ENCODE measurements around the gene CEP104.

The CEP104 gene

DNA sequence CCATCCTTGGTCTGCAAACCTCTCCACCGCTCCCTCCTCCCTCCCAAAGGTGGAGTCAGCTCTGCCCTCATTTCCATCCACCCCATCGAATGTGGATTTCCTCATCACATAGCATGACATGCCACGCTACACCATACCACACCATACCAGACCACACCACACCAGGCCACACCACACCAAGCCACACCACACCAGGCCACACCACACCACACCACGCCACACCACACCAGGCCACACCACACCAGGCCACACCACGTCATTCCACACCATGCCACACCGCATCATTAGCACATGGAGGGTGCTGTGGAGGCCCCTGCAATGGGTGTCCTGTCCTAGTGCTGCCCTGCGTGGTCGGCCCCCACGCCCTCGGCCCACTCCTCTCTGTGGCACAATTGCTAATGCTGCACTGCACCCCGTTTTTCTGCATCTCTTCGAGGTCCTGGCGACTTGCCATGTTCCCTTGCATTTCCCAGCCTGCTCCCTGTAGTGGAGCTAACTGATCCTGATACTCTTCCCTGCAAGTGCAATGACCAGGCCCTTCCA lies 11.5 kb upstream of the CEP104 start:
- DNase-seq (ENCODE audit: low spot score): no peak

DNA sequence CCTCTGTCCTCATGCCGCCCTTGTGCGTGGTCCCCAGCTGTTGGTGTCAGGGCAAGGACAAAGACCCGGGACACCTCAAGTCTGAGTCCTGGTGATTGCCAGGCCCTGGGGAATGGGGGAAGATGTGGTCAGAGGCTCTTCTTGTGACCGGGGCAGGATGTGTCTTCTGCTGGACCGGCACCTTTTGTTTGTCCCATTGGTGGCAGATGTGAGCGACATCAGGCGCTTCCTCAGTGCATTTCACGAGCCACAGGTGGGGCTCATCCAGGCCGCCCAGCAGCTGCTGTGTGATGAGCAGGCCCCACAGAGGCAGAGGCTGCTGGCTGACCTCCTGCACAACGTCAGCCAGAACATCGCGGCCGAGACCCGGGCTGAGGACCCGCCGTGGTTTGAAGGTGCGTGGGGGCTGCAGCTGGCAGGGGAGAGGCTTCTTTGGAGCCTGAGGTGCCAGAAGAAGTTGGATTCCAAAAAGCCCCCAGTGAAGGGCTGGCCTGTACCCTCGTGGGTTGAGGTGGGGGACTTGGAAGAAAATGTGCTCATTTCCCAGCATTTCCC lies 8.7 kb upstream of the CEP104 start:
- DNase-seq (ENCODE audit: low spot score): no peak

DNA sequence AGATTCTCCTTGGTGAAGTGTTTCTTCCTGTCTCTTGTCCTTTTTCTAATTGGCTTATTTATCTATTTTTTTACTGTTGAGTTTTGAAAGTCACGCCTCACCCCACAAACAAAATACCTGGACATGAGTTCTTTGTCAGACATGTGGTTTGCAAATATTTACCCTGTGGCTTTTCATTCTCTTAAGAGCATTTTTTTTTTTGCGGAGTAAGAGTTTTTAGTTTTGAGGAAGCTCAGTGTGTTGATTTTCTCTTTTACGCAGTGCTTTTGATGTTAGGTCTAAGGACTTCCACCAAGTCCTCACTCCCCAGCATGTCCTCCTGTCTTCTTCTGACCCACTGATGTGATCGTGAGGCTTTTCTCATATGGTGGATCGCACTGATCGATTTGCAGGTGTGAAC lies 7.9 kb upstream of the CEP104 start:
- no peak for DNase-seq (ENCODE audit: low spot score)

DNA sequence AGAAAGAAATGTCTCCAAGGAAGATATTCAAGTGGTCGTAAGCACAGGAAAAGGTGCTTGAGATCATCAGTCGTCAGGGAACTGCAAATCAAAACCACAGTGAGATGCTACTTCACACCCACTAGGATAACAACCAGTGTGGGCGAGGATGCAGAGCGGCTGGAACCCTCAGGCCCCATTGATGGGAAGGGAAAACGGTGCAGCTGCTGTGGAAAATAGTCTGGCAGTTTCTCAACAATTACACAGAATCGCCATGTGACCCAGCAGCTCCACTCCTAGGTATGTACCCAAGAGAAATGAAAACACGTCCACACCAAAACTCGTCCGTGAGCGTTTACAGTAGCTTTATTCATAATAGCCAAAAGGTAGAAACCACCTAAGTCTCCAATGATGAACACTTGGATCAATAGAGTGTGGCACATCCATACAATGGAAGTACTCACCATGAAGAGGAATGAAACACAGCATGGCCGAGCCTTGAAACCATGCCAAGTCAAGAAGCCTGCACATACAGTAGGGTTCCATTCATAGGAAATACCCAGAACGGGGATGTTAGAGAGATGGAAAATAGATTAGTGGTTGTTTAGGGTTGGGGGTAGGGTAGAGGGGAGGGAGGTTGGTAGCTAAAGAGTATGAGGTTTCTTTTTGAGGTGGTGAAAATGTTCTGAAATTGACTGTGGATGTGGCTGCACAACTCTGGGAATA lies 6.4 kb upstream of the CEP104 start:
- no peak for DNase-seq (ENCODE audit: low spot score)

DNA sequence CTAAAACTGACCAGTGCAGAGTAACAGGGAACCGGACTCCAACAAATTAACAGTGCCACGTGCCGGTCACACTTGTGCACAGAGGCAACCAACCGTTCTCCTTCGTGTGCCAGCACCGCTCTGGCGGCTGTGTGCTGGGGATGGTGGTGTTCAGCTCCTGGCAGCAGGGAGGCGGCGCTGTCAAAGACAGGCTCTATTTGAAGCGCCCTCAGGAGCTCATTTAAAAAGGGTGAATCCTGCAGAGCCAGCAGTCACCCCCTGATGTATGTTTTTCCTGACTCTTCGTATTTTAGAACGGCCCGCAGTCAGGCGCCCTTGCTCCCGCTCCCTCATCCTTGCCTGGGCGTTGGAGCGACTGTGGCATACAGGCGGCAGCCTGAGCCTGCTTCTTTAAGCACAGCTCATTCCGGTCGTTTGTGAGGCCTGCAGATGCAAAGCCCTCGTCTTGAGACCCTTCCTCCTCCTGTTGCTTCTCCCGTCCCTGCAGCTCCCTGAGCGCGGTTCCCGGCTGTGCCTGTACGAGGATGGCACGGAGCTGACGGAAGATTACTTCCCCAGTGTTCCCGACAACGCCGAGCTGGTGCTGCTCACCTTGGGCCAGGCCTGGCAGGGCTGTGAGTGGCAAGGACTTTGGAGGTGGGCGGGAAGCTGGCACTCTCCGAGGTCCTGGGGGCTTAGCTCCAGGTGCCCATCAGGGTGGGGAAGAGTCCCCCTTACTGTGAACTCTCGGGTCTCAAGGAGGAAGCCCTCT lies 1.4 kb upstream of the CEP104 start:
- DNase-seq (ENCODE audit: low spot score): peak; percentile 33

DNA sequence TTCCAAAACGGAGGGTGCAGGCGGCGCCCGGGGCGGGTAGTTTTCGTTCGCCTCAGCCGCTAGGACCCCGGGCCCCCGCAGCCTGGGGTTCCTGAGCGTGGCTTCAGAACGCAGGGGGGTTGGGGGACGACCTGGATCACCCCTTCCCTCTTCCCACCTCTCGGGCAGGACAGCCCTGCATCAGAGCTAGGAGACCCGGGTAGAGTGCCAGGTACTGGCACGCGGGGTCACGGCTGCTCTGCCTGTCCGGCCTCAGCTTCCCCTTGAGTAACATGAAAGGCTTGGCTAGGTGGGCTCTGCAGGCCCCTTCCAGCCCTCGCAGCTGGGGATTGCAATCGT lies 749 bp upstream of the CEP104 start:
- peak; percentile 30 for DNase-seq (ENCODE audit: low spot score)

DNA sequence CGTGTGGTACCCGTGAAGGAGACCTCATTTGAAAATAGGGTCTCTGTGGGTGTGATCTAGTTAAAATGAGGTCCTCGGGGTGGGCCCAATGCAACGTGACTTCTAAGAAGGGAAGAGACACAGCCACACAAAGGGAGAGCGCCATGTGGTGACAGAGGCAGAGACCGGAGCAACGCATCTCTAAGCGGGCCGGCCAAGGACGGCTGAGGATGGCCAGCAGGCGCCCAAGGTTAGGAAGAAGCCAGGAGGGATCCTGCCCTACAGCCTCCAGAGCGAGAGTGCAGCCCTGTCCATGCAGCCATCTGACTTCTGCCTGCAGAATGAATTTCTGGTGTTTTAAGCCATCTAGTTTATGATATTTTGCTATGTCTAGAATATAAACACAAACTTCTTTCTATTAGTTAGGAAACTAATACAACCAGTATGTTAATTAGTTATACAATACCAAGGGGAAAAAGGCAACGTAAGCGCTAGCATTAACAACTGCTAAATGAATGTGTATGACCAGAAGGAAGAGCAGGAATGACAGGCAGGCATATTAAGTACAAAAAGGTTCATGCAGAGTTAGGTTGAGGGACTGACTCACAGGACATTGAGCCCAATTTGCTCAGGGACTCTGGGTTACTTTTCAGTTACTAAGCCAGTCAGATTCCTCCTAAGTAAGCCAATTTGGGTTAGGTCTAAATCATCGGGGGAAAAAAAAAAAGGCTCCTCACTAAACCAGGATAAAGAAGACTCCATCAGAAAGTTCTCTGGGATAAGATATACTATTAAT lies 4.1 kb downstream of the CEP104 start:
- DNase-seq (ENCODE audit: low spot score): no peak

DNA sequence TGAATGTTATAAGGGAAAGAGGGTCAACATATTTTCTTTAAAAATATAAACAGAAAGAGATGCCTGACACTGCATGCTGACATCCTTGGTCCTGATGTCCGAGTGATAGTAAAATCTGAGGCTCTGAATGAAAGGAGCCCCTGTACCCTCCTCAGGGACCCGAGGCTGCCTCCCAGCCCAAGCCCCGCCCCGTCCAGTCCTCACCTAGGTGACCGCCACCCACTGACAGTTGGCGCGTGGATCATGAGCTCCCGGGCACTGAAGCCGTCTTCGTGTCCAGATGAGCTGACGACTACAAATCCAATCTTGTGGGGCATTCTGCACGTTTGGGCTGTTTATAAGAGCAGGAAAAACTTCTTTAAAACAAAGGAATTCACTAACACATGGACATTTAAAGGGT lies 4.9 kb downstream of the CEP104 start:
- no peak for DNase-seq (ENCODE audit: low spot score)

DNA sequence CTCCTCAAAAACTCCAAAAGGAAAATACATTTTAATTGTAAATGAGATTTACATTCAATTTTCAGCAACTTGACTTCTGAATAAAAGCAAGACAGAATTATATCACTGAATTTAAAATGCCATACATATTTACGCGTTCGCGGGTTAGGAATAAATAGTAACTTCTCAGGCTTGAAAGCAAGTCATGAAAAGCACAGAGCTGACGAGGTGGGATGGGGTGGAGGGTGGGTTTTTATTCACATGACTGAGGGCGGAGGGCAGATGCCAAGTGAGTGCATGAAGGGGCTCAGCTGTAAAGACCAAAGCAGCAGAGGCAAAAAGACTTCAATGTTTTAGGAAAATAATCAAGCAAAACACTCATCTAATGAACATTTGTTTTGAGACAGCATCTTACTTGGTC lies 5.7 kb downstream of the CEP104 start:
- no peak for DNase-seq (ENCODE audit: low spot score)

DNA sequence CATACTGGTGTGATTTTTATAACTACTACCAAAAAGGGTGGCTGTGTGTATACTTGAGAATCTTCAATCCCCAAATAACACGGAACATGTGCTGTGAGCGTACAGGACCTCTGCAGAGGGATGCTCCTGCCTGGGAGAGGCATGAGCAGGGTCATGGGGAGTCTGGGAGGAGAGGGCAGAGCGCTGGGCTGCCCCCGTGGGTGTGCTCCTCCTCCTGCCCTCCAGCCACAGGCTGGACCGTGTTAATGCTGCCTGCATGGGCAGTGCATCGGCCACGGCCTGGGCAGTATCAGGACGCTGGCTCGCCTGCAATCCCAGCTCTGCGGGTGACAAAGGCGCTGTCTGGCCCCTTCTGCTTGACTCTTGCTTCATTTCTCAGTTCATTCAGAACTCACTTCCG lies 6.2 kb downstream of the CEP104 start:
- no peak for DNase-seq (ENCODE audit: low spot score)

DNA sequence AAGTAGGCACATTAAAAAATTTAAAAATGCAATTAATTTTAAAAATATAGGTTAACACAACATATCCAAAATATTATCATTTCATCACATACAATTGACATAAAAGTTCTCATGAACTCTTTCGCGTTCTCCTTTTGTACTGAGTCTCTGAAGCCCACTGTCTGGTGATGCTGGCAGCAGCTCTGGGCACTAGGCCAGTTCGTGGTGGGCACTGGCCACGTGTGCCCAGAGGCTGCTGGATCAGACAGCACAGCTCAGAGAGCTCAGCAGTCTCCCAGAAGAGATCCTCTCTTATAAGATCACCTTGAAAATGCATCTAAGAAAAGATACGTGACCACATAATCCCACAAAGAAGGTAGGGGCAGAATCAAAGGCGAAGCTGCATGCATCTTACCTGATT lies 9.9 kb downstream of the CEP104 start:
- DNase-seq (ENCODE audit: low spot score): no peak

DNA sequence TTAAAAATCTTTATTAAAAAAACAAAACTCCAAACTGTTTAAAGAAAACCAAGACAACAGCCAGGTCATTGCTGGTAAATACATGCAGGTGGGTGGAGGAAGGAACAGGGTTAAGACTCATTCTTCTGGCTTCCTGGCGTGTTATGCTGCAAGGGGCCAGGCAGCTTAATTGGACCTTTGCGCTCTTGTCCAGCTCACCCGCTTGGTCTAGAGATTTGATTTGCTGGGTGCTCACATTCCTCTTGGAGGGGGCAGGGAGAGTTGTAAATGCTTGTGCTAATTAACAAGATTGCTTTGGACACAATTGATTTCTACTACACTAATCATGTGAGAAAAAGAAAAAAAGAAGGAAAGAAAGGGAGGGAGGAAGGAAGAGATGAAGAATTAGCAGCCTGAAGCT lies 10.5 kb downstream of the CEP104 start:
- DNase-seq (ENCODE audit: low spot score): no peak

DNA sequence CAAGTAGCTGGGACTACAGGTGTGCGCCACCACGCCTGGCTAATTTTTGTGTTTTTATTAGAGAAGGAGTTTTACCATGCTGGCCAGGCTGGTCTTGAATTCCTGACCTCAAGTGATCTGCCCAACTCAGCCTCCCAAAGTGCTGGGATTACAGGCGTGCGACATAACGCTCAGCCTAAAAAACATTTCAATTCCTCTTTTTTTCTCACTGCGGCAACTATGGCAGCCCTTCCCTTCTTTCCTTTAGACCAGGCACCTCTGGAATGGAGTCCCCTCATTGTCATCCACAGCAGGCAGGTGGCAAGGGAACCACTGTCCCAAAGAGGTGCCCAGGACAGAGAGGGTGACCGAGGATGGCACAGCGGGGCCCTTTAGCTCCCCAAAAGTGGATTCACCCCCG lies 14.1 kb downstream of the CEP104 start:
- no peak for DNase-seq (ENCODE audit: low spot score)

DNA sequence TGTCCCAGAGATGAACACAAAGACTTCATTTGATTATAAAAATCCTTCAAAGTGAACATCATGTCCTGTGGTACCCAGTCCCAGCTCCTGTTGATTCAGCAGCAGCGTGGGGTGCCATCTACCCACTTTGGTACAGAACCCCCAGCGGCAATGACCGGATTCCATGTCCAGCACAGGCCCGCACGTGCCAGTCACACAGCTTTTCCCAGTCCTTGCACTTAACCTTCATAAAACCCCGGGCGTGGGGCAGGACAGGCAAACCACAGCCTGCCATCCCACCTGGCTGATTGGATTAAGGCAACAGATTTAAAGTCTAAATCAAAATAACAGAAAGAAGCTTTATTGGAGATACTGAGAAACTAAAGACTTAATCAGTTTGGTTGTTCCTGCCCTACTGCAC lies 15.5 kb downstream of the CEP104 start:
- no peak for DNase-seq (ENCODE audit: low spot score)

DNA sequence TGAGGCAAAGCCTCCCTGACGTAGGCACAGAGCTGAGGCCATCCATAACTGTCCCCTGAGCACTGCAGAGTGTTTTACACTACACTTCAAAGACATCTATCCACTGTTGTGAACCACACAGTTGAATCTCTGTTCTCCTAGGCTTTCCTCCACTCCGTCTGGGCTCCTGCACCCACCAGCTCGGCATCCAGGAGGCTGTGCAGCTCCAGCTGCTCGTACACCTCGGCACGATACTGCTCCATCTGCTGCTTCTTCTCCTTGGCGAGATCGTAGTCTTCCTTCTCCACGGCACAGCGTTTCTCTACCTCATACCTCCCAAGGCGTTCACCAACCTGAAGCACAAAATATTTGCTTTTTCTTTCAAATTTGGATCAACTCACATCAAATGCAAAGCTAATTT lies 18.2 kb downstream of the CEP104 start:
- DNase-seq (ENCODE audit: low spot score): no peak

DNA sequence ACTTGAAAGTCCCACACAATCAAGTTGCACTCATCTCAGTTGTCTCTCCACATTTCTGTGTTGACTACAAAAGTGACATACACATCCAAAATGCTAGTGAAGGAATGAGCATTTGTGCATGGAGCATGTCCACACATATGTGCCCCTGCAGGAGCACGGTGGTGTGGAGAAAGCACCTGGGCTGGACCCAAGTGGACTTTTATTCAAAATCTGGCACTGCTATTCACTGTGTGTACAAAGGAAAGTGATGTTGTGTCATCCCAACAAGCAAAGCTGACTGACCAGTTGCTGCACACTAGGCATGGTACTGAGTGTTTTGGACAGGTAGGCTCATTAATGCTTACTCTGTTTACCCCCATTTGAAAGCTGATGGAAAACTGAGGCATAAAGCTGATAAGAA lies 19.3 kb downstream of the CEP104 start:
- DNase-seq (ENCODE audit: low spot score): no peak

DNA sequence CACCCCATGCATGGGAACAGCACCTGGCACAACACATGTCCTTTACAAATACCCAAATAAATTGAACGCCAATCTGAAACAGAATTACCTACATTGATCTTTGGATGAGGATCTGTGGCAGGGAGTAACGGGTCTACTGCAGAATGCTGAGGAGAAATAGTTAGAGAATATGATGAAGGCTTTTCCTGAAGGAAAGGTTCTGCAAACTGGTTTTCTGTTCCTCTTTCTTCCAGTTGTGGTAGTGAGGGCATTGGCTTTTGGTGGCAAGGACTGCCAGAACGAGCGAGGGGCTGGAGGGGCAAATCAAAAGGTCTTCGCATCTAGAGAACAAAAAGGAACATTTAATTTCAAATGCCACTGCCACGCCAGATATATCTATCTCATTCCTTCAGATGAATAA lies 19.8 kb downstream of the CEP104 start:
- DNase-seq (ENCODE audit: low spot score): no peak

DNA sequence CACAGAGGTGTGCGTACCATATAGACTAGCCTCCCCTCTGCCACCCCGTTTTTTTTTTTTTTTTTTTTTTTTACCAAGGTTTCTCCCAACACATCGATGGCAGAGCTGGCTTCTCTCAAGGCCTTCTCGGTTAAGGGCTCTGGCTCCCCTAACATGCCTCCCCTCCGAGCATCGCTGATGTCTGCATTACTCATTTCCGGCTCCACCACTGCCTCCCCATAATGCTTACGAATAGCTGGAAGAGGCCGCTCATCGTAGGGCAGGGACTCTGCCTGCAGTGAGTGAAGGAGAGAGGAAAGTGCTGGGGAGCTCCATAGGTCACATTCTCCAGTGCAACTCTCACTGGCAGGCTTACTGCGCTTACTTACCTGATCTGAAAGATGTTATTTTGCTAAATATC lies 20.6 kb downstream of the CEP104 start:
- no peak for DNase-seq (ENCODE audit: low spot score)

DNA sequence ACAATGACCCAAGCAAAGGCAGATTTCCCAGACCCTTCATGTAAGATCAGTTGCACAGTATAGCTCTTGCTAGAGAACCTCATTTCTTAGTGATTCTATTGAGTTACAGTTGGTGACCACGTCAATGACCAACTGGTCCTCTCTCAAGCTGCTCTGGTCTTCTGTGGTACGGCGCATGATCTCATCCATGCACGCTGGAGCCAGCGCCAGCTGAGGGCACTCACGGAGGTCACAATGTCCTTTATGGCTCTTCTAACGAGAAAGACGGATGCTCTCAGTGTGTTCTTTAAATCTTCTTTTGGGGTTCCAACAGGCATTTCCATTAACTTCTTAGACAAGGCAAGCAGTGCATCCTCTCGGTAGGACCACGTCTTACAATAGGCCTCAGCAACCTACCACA lies 22.3 kb downstream of the CEP104 start:
- no peak for DNase-seq (ENCODE audit: low spot score)

DNA sequence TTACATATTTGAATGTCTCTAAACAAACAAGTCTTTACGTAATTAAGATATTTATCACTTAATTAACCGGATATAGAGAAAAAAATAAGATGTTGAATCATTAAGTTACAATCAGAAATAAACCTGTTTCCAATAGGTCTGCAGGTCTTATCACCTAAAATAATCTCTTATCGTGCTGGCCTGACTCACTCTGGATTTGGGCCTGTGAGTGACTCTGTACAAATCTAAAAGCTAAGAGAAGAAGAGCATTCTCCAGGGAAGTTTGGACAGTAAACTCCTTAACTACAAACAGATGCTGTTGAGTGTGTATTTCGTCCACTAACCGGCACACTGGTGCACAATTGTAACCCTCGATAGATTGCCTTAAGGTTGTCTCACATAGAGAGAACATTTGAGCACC lies 25.3 kb downstream of the CEP104 start:
- DNase-seq (ENCODE audit: low spot score): no peak

DNA sequence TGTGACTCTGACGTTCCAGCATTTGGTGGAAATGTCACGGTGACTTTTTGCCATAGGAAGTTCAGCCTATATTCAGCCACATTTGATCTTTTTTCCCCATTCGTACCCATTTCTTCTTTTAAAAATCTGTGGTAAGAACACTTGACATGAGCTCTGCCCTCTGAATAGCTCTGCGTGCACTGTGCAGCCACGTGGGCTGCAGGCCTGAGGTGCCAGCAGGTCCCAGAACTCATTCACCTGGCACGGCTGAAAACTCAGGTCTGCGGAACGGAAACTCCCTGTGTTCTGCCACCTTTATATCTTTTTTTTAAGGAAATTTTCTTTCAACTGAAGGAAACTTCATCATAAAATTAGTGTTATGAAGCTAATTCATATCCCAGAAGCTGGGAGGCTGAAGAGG lies 28.6 kb downstream of the CEP104 start:
- DNase-seq (ENCODE audit: low spot score): no peak

DNA sequence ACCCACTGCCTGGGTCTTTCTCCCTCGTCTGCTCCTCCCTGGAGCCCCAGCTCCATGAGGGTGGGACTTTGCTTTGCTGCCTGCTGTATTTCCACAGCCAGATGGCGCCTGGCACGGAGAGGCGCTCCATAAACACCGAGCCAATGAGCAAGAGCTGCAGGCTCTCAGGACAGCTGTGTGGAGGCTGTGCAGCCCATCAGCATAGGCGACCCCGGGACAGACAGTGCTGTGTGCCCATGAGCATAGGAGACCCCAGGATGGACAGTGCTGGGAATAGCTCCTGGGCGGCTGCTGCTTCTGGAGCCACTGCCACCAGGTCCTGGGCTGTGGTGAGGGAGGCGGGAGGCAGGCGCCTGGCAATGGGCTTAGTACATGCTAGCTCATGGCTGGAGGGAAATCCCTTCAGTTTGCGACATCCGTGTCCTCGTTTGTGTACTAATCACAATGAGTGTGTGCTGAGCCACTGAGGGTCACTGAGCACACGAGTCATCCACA lies 29.2 kb downstream of the CEP104 start:
- DNase-seq (ENCODE audit: low spot score): no peak

DNA sequence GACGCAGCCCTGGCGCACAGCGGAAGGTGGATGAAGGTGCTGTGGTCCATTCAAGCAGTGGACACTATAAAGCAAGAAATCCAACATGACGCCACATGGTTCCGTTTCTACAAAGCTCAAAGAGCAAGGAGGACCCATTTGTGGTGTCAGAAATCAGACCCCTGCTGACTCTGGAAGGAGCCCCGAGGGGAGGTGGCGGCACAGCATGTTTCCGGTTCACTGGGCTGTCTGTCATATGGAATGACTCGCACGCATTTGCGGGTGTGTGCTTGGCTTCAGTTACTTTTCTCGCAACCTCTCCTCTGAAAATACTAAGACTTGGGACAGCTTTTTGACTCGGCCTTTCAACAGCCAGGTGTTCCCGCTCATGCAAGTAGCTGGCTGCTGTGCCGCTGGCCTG lies 31.7 kb downstream of the CEP104 start:
- DNase-seq (ENCODE audit: low spot score): no peak

All from HuH-7.5 (cell line).